ENCODE results near the gene CFAP99. TPM values are rescaled to one million over a fixed set of nuclear protein-coding genes. Genes with fewer than 3 reads are reported as not detected.

The CFAP99 gene
- total RNA-seq, 1 experiment from 2014 or later, result not detected

GRCh38 chr4:2489081-2489805 is 70.5 kb downstream of the CFAP99 start:
- H3K4me3 ChIP-seq, result no peak overlapping the region
- no peaks in the 10 kb centered on the region for H3K27me3 ChIP-seq
- no peak for DNase-seq
- no peaks in the 10 kb centered on the region for H3K9me3 ChIP-seq
- peaks cover 26% of the 10 kb centered on the region for H3K36me3 ChIP-seq

GRCh38 chr4:2489841-2490552 is 71.2 kb downstream of the CFAP99 start:
- DNase-seq, result no peak
- H3K4me3 ChIP-seq, result no peak overlapping the region
- H3K9me3 ChIP-seq, result no peaks in the 10 kb centered on the region
- H3K27me3 ChIP-seq, result no peaks in the 10 kb centered on the region
- peaks cover 29% of the 10 kb centered on the region for H3K36me3 ChIP-seq

- Histone ChIP-seq H3K9me3 (no peaks in the 10 kb centered on the region), H3K4me3 (no peak overlapping the region), H3K27me3 (no peaks in the 10 kb centered on the region), H3K36me3 (peaks cover 42% of the 10 kb centered on the region)
- DNase-seq, result no peak
Observed at GRCh38 chr4:2492970-2493369, 74.2 kb downstream of the CFAP99 start.

- Histone ChIP-seq H3K9me3 (no peaks in the 10 kb centered on the region), H3K27me3 (no peaks in the 10 kb centered on the region), H3K36me3 (peaks cover 49% of the 10 kb centered on the region), H3K4me3 (no peak overlapping the region)
- no peak for DNase-seq
Observed at GRCh38 chr4:2494992-2495391, 76.2 kb downstream of the CFAP99 start.

GRCh38 chr4:2497324-2497723 is 78.6 kb downstream of the CFAP99 start:
- Histone ChIP-seq H3K36me3 (peaks cover 48% of the 10 kb centered on the region), H3K9me3 (no peaks in the 10 kb centered on the region), H3K27me3 (no peaks in the 10 kb centered on the region), H3K4me3 (no peak overlapping the region)
- no peak for DNase-seq

GRCh38 chr4:2497931-2498330 is 79.2 kb downstream of the CFAP99 start:
- H3K4me3 ChIP-seq, result no peak overlapping the region
- no peaks in the 10 kb centered on the region for H3K27me3 ChIP-seq
- H3K9me3 ChIP-seq, result no peaks in the 10 kb centered on the region
- DNase-seq, result no peak
- H3K36me3 ChIP-seq, result peaks cover 42% of the 10 kb centered on the region

- DNase-seq, result no peak
- Histone ChIP-seq H3K36me3 (peaks cover 36% of the 10 kb centered on the region), H3K4me3 (no peak overlapping the region), H3K9me3 (no peaks in the 10 kb centered on the region), H3K27me3 (no peaks in the 10 kb centered on the region)
Observed at GRCh38 chr4:2500547-2500946, 81.8 kb downstream of the CFAP99 start.

GRCh38 chr4:2501034-2501594 is 82.4 kb downstream of the CFAP99 start:
- H3K36me3 ChIP-seq, result peaks cover 39% of the 10 kb centered on the region
- H3K4me3 ChIP-seq, result no peak overlapping the region
- no peaks in the 10 kb centered on the region for H3K9me3 ChIP-seq
- DNase-seq, result no peak
- H3K27me3 ChIP-seq, result no peaks in the 10 kb centered on the region

- no peak overlapping the region for H3K4me3 ChIP-seq
- H3K27me3 ChIP-seq, result no peaks in the 10 kb centered on the region
- DNase-seq, result no peak
- peaks cover 25% of the 10 kb centered on the region for H3K36me3 ChIP-seq
- no peaks in the 10 kb centered on the region for H3K9me3 ChIP-seq
Observed at GRCh38 chr4:2503809-2504208, 85.1 kb downstream of the CFAP99 start.

- H3K9me3 ChIP-seq, result no peaks in the 10 kb centered on the region
- H3K27me3 ChIP-seq, result no peaks in the 10 kb centered on the region
- DNase-seq, result no peak
- H3K36me3 ChIP-seq, result peaks cover 5% of the 10 kb centered on the region
- H3K4me3 ChIP-seq, result no peak overlapping the region
Observed at GRCh38 chr4:2507259-2507658, 88.5 kb downstream of the CFAP99 start.

GRCh38 chr4:2507855-2508254 is 89.1 kb downstream of the CFAP99 start:
- no peaks in the 10 kb centered on the region for H3K27me3 ChIP-seq
- no peak overlapping the region for H3K4me3 ChIP-seq
- DNase-seq, result no peak
- peaks cover 8% of the 10 kb centered on the region for H3K36me3 ChIP-seq
- H3K9me3 ChIP-seq, result no peaks in the 10 kb centered on the region

GRCh38 chr4:2510351-2511259 is 91.8 kb downstream of the CFAP99 start:
- Histone ChIP-seq H3K27me3 (no peaks in the 10 kb centered on the region), H3K9me3 (no peaks in the 10 kb centered on the region), H3K4me3 (no peak overlapping the region), H3K36me3 (peaks cover 16% of the 10 kb centered on the region)
- DNase-seq, result no peak

- DNase-seq, result no peak
- Histone ChIP-seq H3K27me3 (no peaks in the 10 kb centered on the region), H3K9me3 (no peaks in the 10 kb centered on the region), H3K36me3 (peaks cover 11% of the 10 kb centered on the region), H3K4me3 (no peak overlapping the region)
Observed at GRCh38 chr4:2511645-2512131, 92.9 kb downstream of the CFAP99 start.

Measured in MG63 (cell line).